HepG2 (cell line): ENCODE measurements around the gene CORO1C.

ENCODE experiments used
- ARNT2 ChIP-seq: sonication (generic); formaldehyde crosslinking; IDR thresholded peaks from 2 replicates; pipeline ENCODE4 v1.8.0; 2022; ENCODE audit warnings: mild to moderate bottlenecking, low read depth, missing genetic modification reagents, moderate library complexity
- FOXJ3 ChIP-seq: sonication (generic); formaldehyde crosslinking; IDR thresholded peaks from 2 replicates; pipeline ENCODE4 v1.4.0; 2020; ENCODE audit warnings: missing genetic modification reagents, mild to moderate bottlenecking, borderline replicate concordance
- HDAC2 ChIP-seq: sonication (generic); formaldehyde crosslinking; IDR thresholded peaks from 2 replicates; pipeline ENCODE4 v1.4.0; 2020; ENCODE audit warnings: missing genetic modification reagents
- MIER2 ChIP-seq: IDR thresholded peaks from 2 replicates; pipeline ENCODE4 v1.6.1; 2016; ENCODE audit warnings: missing biosample characterization, missing genetic modification reagents
- POLR2AphosphoS2 ChIP-seq: IDR thresholded peaks from 2 replicates; pipeline ENCODE4 v1.6.1; 2011; ENCODE audit warnings: low read depth, low read length, improper control_type of control experiment
- POLR2AphosphoS5 ChIP-seq: IDR thresholded peaks from 2 replicates; pipeline ENCODE4 v1.6.1; 2012; ENCODE audit warnings: low read depth, low read length
- SP5 ChIP-seq: IDR thresholded peaks from 2 replicates; pipeline ENCODE4 v1.6.1; 2016; ENCODE audit warnings: low read depth, borderline replicate concordance
- ZFAT ChIP-seq: sonication (generic); formaldehyde crosslinking; conservative IDR thresholded peaks from 2 replicates; pipeline ENCODE4 v1.8.1; 2023; ENCODE audit warnings: missing genetic modification reagents, inconsistent platforms
- ZNF251 ChIP-seq: sonication (generic); formaldehyde crosslinking; IDR thresholded peaks from 2 replicates; pipeline ENCODE4 v1.9.0; 2021; ENCODE audit warnings: mild to moderate bottlenecking, missing genetic modification reagents
- ZNF333 ChIP-seq: sonication (generic); formaldehyde crosslinking; IDR thresholded peaks from 2 replicates; pipeline ENCODE4 v1.4.0; 2020; ENCODE audit warnings: mild to moderate bottlenecking, missing genetic modification reagents, borderline replicate concordance
- TF ChIP-seq, protein P1 (sequence below): sonication (generic); formaldehyde crosslinking; conservative IDR thresholded peaks from 2 replicates; pipeline ENCODE4 v1.4.0; 2020; ENCODE audit warnings: missing genetic modification reagents
- TF ChIP-seq, protein P2 (sequence below): sonication (generic); formaldehyde crosslinking; IDR thresholded peaks from 2 replicates; pipeline ENCODE4 v1.8.1; 2022; ENCODE audit warnings: low read depth, mild to moderate bottlenecking, missing genetic modification reagents

DNA sequence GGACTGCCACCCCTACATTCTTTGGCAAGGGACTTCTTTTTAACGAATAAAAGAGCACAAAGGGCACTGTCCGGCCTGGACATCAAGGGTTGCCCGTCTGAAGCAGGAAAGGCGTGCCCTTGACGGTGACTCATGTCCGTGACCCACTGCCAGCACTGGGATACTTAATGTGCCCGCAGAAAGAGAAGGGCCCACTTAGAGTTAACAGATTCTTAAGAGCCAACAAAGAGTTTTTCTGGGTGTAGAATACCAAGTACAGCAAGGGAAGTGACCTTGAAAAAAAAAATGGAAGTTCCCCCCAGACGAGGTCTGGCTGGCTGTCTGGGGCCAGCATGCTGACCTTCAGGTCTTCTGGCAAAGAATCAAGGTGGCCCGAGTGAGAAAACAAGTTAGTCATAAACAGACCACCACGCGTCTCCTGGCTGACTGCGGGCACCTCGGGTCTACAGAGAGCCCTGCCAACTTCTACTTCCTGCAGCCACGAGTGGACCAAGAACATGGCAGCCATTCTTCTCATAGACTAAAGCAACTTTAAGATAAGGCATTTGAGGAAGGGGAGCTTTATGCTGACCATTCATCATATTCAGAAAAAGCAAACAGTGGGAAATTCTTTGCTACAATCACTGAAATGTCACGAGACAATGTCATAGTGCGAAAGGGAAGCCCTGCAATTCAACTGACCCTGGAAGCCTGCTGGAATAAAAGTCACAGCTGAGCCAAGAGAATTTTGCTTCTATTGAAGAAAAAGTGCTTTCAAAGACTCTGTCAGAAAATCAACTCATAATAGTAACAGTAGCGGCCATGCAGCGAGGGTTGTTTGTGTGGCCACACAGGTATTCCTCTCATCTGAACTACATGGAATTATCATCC, 87.1 kb downstream of the CORO1C start:
- no peak for TF ChIP-seq ARNT2 (CRISPR knock-in tag)
- TF ChIP-seq ZNF333 (CRISPR knock-in tag) = no peak
- TF ChIP-seq SP5 (CRISPR knock-in tag) = no peak
- no peak for TF ChIP-seq ZNF251 (CRISPR knock-in tag)
- TF ChIP-seq, protein P1, sequence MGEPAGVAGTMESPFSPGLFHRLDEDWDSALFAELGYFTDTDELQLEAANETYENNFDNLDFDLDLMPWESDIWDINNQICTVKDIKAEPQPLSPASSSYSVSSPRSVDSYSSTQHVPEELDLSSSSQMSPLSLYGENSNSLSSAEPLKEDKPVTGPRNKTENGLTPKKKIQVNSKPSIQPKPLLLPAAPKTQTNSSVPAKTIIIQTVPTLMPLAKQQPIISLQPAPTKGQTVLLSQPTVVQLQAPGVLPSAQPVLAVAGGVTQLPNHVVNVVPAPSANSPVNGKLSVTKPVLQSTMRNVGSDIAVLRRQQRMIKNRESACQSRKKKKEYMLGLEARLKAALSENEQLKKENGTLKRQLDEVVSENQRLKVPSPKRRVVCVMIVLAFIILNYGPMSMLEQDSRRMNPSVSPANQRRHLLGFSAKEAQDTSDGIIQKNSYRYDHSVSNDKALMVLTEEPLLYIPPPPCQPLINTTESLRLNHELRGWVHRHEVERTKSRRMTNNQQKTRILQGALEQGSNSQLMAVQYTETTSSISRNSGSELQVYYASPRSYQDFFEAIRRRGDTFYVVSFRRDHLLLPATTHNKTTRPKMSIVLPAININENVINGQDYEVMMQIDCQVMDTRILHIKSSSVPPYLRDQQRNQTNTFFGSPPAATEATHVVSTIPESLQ (CRISPR knock-in tag) = no peak
- TF ChIP-seq POLR2AphosphoS5 = no peak
- TF ChIP-seq POLR2AphosphoS2 = no peak
- no peak for TF ChIP-seq ZFAT (CRISPR knock-in tag)
- no peak for TF ChIP-seq FOXJ3 (CRISPR knock-in tag)
- TF ChIP-seq HDAC2 = no peak
- no peak for TF ChIP-seq MIER2
- TF ChIP-seq, protein P2, sequence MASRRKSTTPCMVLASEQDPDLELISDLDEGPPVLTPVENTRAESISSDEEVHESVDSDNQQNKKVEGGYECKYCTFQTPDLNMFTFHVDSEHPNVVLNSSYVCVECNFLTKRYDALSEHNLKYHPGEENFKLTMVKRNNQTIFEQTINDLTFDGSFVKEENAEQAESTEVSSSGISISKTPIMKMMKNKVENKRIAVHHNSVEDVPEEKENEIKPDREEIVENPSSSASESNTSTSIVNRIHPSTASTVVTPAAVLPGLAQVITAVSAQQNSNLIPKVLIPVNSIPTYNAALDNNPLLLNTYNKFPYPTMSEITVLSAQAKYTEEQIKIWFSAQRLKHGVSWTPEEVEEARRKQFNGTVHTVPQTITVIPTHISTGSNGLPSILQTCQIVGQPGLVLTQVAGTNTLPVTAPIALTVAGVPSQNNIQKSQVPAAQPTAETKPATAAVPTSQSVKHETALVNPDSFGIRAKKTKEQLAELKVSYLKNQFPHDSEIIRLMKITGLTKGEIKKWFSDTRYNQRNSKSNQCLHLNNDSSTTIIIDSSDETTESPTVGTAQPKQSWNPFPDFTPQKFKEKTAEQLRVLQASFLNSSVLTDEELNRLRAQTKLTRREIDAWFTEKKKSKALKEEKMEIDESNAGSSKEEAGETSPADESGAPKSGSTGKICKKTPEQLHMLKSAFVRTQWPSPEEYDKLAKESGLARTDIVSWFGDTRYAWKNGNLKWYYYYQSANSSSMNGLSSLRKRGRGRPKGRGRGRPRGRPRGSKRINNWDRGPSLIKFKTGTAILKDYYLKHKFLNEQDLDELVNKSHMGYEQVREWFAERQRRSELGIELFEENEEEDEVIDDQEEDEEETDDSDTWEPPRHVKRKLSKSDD = no peak
